Ishikawa (cell line): Measurements from ENCODE around the gene CDRT15.

Experiments used
- CREB1 ChIP-seq: IDR thresholded peaks from 2 replicates; pipeline ENCODE4 v1.6.1; 2012; ENCODE audit warnings: low read depth
- EP300 ChIP-seq: IDR thresholded peaks from 2 replicates; pipeline ENCODE4 v1.6.1; 2012; ENCODE audit warnings: borderline replicate concordance
- FOXM1 ChIP-seq: IDR thresholded peaks from 2 replicates; pipeline ENCODE4 v1.6.1; 2012; ENCODE audit warnings: low read depth, borderline replicate concordance
- NFIC ChIP-seq: IDR thresholded peaks from 2 replicates; pipeline ENCODE4 v1.6.1; 2012
- RAD21 ChIP-seq: IDR thresholded peaks from 2 replicates; pipeline ENCODE4 v1.6.1; 2012; ENCODE audit warnings: low read depth
- TAF1 ChIP-seq: IDR thresholded peaks from 2 replicates; pipeline ENCODE4 v1.6.1; 2012; ENCODE audit warnings: low read depth, mild to moderate bottlenecking
- YY1 ChIP-seq: IDR thresholded peaks from 2 replicates; pipeline ENCODE4 v1.6.1; 2012; ENCODE audit warnings: low read depth
- TF ChIP-seq, protein P1 (sequence below): IDR thresholded peaks from 2 replicates; pipeline ENCODE4 v1.6.1; 2012; ENCODE audit warnings: low read depth, mild to moderate bottlenecking
- TF ChIP-seq, protein P2 (sequence below): IDR thresholded peaks from 2 replicates; pipeline ENCODE4 v1.6.1; 2012

DNA sequence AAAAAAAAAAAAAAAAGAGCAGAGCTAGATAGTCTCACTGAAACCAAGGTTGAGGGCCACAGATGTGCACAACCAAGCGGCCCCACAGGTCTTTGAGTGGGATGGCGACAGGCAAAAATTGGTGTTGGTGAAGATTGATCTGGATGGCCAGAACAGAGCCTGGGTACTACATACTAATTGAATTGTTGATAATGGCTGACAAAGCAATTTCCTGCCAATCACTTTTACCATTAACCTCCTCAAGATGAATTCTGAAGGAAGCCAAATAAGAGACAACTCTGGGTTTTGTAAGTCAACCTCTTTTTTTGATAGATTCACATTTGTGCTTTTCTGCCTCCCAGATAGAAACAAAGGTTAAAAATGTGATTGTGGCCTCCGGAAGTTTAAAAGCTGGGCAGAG, 44.9 kb upstream of the CDRT15 start:
- TF ChIP-seq EP300 (no peak), TAF1 (no peak), YY1 (no peak), RAD21 (no peak), FOXM1 (no peak), NFIC (no peak), CREB1 (no peak)
- TF ChIP-seq, protein P1, sequence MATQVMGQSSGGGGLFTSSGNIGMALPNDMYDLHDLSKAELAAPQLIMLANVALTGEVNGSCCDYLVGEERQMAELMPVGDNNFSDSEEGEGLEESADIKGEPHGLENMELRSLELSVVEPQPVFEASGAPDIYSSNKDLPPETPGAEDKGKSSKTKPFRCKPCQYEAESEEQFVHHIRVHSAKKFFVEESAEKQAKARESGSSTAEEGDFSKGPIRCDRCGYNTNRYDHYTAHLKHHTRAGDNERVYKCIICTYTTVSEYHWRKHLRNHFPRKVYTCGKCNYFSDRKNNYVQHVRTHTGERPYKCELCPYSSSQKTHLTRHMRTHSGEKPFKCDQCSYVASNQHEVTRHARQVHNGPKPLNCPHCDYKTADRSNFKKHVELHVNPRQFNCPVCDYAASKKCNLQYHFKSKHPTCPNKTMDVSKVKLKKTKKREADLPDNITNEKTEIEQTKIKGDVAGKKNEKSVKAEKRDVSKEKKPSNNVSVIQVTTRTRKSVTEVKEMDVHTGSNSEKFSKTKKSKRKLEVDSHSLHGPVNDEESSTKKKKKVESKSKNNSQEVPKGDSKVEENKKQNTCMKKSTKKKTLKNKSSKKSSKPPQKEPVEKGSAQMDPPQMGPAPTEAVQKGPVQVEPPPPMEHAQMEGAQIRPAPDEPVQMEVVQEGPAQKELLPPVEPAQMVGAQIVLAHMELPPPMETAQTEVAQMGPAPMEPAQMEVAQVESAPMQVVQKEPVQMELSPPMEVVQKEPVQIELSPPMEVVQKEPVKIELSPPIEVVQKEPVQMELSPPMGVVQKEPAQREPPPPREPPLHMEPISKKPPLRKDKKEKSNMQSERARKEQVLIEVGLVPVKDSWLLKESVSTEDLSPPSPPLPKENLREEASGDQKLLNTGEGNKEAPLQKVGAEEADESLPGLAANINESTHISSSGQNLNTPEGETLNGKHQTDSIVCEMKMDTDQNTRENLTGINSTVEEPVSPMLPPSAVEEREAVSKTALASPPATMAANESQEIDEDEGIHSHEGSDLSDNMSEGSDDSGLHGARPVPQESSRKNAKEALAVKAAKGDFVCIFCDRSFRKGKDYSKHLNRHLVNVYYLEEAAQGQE: no peak
- TF ChIP-seq, protein P2, sequence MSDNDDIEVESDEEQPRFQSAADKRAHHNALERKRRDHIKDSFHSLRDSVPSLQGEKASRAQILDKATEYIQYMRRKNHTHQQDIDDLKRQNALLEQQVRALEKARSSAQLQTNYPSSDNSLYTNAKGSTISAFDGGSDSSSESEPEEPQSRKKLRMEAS: no peak
